LNCaP clone FGC (cell line): ENCODE results near the gene PLEKHA7.
"Not testable (repeated sequence)": the region's sequence is repeated elsewhere in the genome, so short reads cannot be mapped to it uniquely, and the experiment has no call there.

Source experiments
- DNase-seq: peaks from one replicate; pipeline ENCODE4 v3.0.0-alpha.2; 2011; ENCODE audit warnings: low read depth
- H3K4me3 ChIP-seq: 2 replicates; pipeline ENCODE4 v1.5.1; 2011; ENCODE audit warnings: mild to moderate bottlenecking, low read depth, low read length, control low read depth
- TF ChIP-seq, protein P1 (sequence below): IDR thresholded peaks from 2 replicates; pipeline ENCODE4 v1.5.1; 2012; ENCODE audit warnings: mild to moderate bottlenecking; ENCODE audit not compliant: control insufficient read depth, insufficient read depth; ENCODE audit errors: extremely low read depth

Gene PLEKHA7

DNA sequence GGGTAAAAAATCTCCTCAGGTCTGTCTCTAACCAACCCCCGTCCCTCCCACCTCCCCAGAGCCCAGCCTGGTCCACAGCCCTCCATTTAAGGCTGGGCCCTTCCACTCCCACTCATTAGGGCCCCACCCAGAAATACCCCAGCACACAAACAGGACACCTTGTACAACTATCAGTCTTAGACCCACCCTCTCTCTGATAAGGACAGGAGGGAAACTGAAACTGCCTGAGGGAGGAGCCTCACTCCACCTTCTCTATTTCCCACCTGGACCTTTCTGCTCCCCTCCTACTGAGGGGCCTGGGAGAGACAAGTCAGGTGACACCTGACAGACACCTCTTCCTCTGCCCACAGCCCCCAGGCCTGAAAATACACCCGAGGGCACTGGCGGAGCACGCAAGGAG, 90.2 kb downstream of the PLEKHA7 start:
- no peak for DNase-seq
- no peak overlapping the region for H3K4me3 ChIP-seq
- TF ChIP-seq, protein P1, sequence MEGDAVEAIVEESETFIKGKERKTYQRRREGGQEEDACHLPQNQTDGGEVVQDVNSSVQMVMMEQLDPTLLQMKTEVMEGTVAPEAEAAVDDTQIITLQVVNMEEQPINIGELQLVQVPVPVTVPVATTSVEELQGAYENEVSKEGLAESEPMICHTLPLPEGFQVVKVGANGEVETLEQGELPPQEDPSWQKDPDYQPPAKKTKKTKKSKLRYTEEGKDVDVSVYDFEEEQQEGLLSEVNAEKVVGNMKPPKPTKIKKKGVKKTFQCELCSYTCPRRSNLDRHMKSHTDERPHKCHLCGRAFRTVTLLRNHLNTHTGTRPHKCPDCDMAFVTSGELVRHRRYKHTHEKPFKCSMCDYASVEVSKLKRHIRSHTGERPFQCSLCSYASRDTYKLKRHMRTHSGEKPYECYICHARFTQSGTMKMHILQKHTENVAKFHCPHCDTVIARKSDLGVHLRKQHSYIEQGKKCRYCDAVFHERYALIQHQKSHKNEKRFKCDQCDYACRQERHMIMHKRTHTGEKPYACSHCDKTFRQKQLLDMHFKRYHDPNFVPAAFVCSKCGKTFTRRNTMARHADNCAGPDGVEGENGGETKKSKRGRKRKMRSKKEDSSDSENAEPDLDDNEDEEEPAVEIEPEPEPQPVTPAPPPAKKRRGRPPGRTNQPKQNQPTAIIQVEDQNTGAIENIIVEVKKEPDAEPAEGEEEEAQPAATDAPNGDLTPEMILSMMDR = no peak

DNA sequence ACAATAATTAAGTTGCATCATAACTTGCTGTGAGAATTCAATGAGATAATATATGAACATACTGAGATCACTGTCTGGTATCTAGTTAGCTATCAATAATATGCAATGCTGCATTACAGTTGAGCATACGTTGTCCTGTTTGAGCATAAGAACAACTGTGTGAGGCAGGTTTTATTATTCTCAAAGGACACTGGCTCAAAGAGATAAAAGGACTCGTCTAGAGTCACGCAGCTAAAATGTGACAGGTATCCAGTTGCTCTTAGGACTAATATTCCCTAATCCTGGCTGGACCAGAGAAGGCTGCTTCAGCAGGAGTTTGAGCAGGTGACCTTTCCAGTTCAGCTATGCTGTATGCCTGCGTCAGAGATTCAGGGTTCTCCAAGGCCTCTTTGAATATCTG, 92.5 kb downstream of the PLEKHA7 start:
- H3K4me3 ChIP-seq = no peak overlapping the region
- no peak for DNase-seq
- TF ChIP-seq, protein P1 = no peak

DNA sequence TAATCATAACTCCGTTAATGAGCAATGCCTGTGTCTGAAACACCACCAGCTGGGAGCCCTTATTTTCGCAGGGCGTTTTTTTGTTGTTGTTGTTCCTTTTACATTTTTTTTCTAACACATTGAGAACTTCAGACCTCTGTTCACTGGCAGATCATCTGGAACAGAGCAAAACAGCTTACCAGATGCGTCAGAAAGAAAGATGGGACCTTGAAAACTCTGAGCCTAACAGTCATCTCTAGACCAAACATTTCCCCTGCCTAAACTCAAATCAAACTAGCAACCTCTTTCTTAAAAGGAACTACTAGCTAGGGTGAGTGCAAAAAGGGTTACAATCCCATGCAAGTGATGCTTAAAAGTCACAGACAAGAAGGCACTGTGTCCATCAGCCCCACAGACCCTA, 93.2 kb downstream of the PLEKHA7 start:
- DNase-seq = no peak
- H3K4me3 ChIP-seq = no peak overlapping the region
- TF ChIP-seq, protein P1 = no peak

DNA sequence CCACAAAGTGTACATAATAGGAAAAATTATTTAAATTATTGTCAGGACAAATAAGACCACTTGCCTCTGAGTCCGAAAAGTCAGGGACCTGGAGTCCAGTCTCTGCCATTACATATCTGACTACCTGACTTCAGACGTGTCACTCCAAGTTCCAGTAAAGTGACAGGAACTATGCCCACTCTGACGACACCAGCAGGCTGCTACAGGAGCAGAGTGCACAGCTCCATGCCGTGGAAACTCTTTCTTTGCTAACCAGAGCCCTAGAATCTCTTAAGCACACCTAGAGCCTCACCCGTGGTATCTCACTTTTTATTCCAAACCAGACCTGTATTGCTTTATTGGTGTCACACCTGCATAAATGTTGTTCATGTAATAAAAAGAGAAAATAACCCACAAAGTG, 93.7 kb downstream of the PLEKHA7 start:
- H3K4me3 ChIP-seq = no peak overlapping the region
- no peak for DNase-seq
- TF ChIP-seq, protein P1 = no peak

DNA sequence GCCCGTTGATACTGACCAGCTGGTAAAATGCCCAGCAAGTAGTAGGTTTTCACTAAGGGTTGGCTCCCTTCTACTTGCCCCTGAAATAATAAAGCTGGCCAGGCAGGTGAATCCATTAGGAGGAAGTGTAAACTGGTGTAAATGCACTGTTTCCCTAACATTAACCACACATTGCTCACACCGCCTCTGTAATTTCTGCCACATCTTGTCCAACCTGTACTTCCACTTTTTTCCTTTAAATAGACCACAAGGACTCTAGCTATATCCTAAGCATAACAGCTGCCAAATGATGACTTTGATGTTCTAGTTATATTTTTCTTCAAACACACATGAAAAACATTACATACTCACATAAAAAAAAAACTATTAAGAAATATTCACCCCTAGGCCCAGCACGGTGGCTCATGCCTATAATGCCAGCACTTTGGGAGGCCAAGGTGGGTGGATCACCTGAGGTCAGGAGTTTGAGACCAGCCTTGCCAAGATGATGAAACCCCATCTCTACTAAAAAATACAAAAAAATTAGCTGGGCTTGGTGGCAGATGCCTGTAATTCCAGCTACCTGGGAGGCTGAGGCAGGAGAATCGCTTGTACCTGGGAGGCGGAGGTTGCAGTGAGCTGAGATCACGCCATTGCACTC, 95.6 kb downstream of the PLEKHA7 start:
- peak; percentile 95 for DNase-seq
- H3K4me3 ChIP-seq = not testable (repeated sequence)

DNA sequence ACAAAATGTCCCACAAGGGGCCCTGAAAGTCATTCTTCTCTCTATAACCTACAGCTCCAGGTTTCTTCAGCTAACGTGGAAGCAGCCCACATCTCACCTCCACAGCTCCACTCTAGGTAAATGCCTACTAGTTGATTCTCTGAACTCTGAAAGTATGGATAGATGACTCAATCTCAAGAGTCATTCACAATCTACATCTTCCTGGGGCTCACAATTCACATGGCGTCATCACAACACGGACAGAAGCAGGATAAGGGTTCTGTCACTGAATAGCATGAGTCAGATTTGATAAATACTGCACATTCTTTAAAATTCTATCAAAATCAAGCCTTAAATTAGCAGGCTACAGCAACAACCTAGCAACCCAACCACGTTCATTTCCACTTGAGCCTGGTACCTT, 96.3 kb downstream of the PLEKHA7 start:
- TF ChIP-seq, protein P1 = no peak
- no peak for DNase-seq
- no peak overlapping the region for H3K4me3 ChIP-seq

DNA sequence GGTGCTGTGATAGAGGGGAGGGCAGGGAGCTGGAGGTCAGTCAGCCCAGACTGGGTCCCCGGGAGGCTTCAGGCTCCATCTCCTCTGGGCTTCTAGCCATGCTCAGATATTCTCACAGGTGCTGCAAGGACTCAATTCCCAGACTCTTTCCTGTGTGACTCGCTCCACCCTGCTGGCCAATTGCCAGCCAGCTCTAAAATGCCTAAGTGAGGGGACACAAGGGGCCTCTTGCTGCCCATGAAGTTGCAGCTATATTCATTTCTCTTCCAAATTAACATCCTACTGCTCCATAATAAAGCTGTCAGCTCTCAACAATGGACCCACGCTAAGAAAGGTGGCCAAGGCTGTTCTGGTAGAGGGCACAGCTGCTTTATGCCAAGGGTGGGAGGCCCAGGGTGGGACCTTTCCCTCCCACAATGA, 101.5 kb downstream of the PLEKHA7 start:
- TF ChIP-seq, protein P1 = no peak
- no peak overlapping the region for H3K4me3 ChIP-seq
- no peak for DNase-seq

DNA sequence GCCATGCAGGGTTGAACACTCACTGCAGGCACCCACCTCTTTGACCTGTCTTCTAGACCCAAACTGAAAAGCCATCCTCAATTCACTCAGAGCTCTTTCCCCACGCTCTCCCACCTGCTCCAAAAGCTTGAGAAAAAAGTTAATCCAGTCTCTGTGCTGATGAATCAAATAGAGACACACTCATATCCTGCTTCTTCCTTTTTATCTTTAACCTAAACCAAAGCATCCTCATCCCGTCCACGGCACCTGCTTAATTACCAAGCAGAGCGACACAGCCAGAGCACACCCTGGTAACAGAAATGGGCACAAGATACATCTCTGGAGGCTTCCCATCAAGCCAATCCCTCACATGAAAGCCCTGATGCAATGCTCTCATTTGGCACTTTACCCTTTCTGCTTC, 102.6 kb downstream of the PLEKHA7 start:
- H3K4me3 ChIP-seq = no peak overlapping the region
- no peak for DNase-seq
- TF ChIP-seq, protein P1 = no peak
